OCI-LY3 (cell line): ENCODE data around the gene UPK3A.
"Not testable (repeated sequence)": the region's sequence is repeated elsewhere in the genome, so short reads cannot be mapped to it uniquely, and the experiment has no call there.

Experiments used
- H2AFZ ChIP-seq: fragments of 200-600, 300-600 bp; shearing (Covaris generic); 2 replicates; pipeline ENCODE4 v1.6.0; 2014; ENCODE audit warnings: antibody characterized with exemption, low read depth, low read length
- H3K27ac ChIP-seq: fragments of 200-600, 300-600 bp; sonication (generic); 2 replicates; pipeline ENCODE4 v1.5.1; 2014; ENCODE audit warnings: mild to moderate bottlenecking, low read length, moderate library complexity, mixed read lengths
- H3K27me3 ChIP-seq: fragments of 200-600, 300-600 bp; sonication (generic); 2 replicates; pipeline ENCODE4 v1.6.1; 2014; ENCODE audit warnings: low read depth, low read length, mixed read lengths
- H3K36me3 ChIP-seq: fragments of 200-600, 300-600 bp; sonication (generic); replicated peaks from 2 replicates; pipeline ENCODE3; 2014; ENCODE audit warnings: low read depth, low read length, mixed read lengths
- H3K4me1 ChIP-seq: fragments of 300-600, 200-600 bp; sonication (generic); 2 replicates; pipeline ENCODE4 v1.6.1; 2014; ENCODE audit warnings: low read length, mixed read lengths
- H3K4me2 ChIP-seq: fragments of 200-600, 300-600 bp; sonication (generic); 2 replicates; pipeline ENCODE4 v1.6.1; 2014; ENCODE audit warnings: low read length, mixed read lengths
- H3K4me3 ChIP-seq: fragments of 300-600, 200-600 bp; sonication (generic); 2 replicates; pipeline ENCODE4 v1.5.1; 2014; ENCODE audit warnings: antibody characterized with exemption, mild to moderate bottlenecking, low read length, moderate library complexity
- H3K79me2 ChIP-seq: fragments of 300-600, 200-600 bp; shearing (Covaris generic); 2 replicates; pipeline ENCODE4 v1.6.1; 2014; ENCODE audit warnings: mild to moderate bottlenecking, low read length, mixed read lengths
- H3K9ac ChIP-seq: fragments of 300-600, 200-600 bp; shearing (Covaris generic); 2 replicates; pipeline ENCODE4 v1.6.0; 2014; ENCODE audit warnings: mild to moderate bottlenecking, low read length, moderate library complexity
- H3K9me3 ChIP-seq: fragments of 200-600, 300-600 bp; shearing (Covaris generic); 2 replicates; pipeline ENCODE4 v1.6.1; 2014; ENCODE audit warnings: low read length, mixed read lengths; ENCODE audit not compliant: insufficient read depth
- H4K20me1 ChIP-seq: fragments of 200-600, 300-600 bp; sonication (generic); 2 replicates; pipeline ENCODE4 v1.6.1; 2016; ENCODE audit warnings: low read length, mixed read lengths; ENCODE audit not compliant: insufficient read depth
- CTCF ChIP-seq: fragments of 200-600, 300-600 bp; sonication (generic); IDR thresholded peaks from 2 replicates; pipeline ENCODE4 v1.5.1; 2014; ENCODE audit warnings: antibody characterized with exemption, low read length, low read depth
- EZH2phosphoT487 ChIP-seq: fragments of 200-600 bp; shearing (Covaris generic); IDR thresholded peaks from 2 replicates; pipeline ENCODE4 v1.6.1; 2018; ENCODE audit warnings: antibody characterized with exemption, mixed run types, low read depth

UPK3A gene

GRCh38 chr22:45294030-45294429, 9.3 kb downstream of the UPK3A start:
- H3K79me2 ChIP-seq, result no peaks in the 10 kb centered on the region
- no peaks in the 10 kb centered on the region for H4K20me1 ChIP-seq
- peaks cover 48% of the 10 kb centered on the region for H3K4me1 ChIP-seq
- H3K9me3 ChIP-seq, result no peaks in the 10 kb centered on the region
- no peak overlapping the region for H3K27ac ChIP-seq
- no peak overlapping the region for H3K9ac ChIP-seq
- H3K27me3 ChIP-seq, result peaks cover 7% of the 10 kb centered on the region; the same call in 1 of the 2 replicates
- TF ChIP-seq CTCF (no peak), EZH2phosphoT487 (no peak)
- no peaks in the 10 kb centered on the region for H3K36me3 ChIP-seq
- no peak overlapping the region for H3K4me2 ChIP-seq
- no peak overlapping the region for H3K4me3 ChIP-seq
- H2AFZ ChIP-seq, result no peak overlapping the region

GRCh38 chr22:45295004-45295403, 10.3 kb downstream of the UPK3A start:
- H2AFZ ChIP-seq, H3K36me3 ChIP-seq, H3K9ac ChIP-seq, H3K79me2 ChIP-seq, H4K20me1 ChIP-seq, H3K9me3 ChIP-seq, H3K27ac ChIP-seq, H3K4me2 ChIP-seq, H3K4me3 ChIP-seq, H3K27me3 ChIP-seq: not testable (repeated sequence)
- H3K4me1 ChIP-seq, result peaks cover 39% of the 10 kb centered on the region

DNA sequence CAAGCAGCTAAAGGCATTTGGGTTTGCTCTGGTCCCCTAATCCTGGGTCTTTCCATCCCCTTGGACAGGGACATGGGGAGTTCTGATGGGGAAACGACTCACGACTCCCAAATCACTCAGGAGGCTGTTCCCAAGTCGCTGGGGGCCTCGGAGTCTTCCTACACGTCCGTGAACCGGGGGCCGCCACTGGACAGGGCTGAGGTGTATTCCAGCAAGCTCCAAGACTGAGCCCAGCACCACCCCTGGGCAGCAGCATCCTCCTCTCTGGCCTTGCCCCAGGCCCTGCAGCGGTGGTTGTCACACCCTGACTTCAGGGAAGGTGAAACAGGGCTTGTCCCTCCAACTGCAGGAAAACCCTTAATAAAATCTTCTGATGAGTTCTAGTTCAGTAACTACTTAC, 10.7 kb downstream of the UPK3A start:
- Histone ChIP-seq H3K79me2 (no peaks in the 10 kb centered on the region), H3K4me1 (peaks cover 34% of the 10 kb centered on the region), H3K36me3 (no peaks in the 10 kb centered on the region), H3K4me2 (no peak overlapping the region), H3K9ac (no peak overlapping the region), H4K20me1 (no peaks in the 10 kb centered on the region), H3K27ac (no peak overlapping the region), H3K4me3 (no peak overlapping the region), H2AFZ (no peak overlapping the region), H3K27me3 (peaks cover 7% of the 10 kb centered on the region; the same call in 1 of the 2 replicates), H3K9me3 (no peaks in the 10 kb centered on the region)
- no peak for TF ChIP-seq EZH2phosphoT487
- TF ChIP-seq CTCF, result no peak

DNA sequence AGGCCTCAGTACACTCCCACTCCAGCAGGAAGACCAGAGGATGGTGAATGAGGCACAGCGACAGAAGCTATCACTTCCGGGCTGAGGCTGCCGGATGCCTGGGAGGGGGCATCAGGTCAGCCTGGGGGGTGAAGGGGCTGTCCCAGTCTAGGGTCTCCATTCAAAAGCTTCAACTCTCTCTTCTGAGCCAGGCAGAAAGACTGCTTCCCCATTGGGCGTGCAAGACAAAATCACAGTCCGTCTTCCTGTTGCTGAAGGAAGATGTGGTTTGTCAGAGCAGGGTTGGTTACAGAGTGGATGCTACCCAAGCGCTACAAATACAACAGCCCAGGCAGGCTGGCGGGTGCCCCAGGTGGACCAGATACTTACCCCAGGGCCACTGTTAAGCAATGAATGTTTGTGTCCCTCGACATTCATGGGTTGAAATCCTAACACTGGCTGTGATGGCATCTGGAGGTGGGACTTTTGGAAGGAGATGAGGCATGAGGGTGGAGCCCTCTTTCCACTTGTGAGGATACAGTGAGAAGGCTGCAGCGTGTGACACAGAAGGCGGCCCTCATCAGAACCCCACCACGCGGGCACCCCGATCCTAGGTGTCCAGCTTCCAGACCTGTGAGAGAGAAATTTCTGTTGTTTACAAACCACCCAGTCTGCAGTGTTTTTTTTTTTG, 12.0 kb downstream of the UPK3A start:
- Histone ChIP-seq H2AFZ (peak overlapping the region; percentile 60), H4K20me1 (no peaks in the 10 kb centered on the region), H3K27ac (no peak overlapping the region), H3K79me2 (no peaks in the 10 kb centered on the region), H3K4me1 (peaks cover 24% of the 10 kb centered on the region), H3K27me3 (peaks cover 7% of the 10 kb centered on the region; the same call in 1 of the 2 replicates), H3K4me2 (peak overlapping the region; percentile 26), H3K36me3 (no peaks in the 10 kb centered on the region), H3K4me3 (no peak overlapping the region), H3K9me3 (no peaks in the 10 kb centered on the region), H3K9ac (no peak overlapping the region)
- no peak for TF ChIP-seq EZH2phosphoT487
- no peak for TF ChIP-seq CTCF
